Measurements from ENCODE around the gene DOCK8. TPM values are rescaled to one million over a fixed set of nuclear protein-coding genes. Genes with fewer than 3 reads are reported as not detected.

Gene DOCK8
- total RNA-seq, 1 donor from 2014 or later, result 5.1 TPM

DNA sequence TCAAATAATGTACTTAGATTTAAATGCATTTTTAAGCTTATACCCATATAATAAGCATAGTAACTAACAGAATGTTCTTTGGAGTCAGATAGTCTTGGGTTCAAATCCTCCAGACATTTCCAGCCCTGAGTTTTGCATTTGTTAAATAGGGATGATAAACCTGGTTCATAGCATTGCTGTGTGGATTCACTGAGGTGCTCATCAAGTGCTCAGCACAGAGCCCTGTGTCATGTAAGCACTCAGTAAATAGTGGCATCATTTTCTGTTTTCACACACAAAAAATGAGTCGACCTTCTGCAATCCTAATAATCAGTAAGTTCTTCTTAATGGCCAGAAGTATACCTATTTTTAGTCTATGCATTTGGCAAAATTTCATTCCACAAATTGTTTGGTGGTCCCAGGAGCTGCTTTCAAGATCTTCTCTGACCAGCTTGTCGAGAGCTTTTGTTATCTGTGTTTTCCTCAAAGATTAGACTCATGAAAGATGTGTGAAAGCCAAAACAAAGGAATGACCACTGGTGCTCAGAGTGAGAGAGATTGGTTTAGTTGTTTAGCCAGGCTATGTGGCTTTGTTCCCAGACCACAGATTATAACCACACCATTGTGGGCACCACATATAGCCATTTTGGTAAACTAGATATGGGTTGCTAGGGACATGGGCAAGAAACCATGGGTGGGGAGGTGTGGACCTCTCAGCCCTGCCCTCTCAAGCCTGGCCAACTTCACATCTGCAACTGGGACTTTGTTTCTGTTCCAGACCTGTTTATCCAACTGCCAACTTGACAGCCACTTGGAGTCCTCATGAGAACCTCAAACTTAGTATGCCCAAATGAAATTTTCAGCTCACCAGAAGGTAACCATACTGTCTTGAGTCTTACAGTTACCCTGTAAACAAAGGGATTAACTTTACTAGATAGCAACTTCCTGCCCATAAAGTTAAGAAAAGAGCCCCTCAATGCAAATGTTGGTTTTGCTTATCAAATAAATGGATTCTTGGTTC lies 45.0 kb downstream of the DOCK8 start:
- no peaks in the 10 kb centered on the region for H3K27me3 Mint-ChIP-seq
- TF ChIP-seq CTCF (conservative IDR thresholded peaks at IDR 0.05), result no peak
- H3K4me3 Mint-ChIP-seq, result no peak overlapping the region
- no peaks in the 10 kb centered on the region for H3K4me1 Mint-ChIP-seq (ENCODE audit: unreplicated experiment)
- no peaks in the 10 kb centered on the region for H3K36me3 Mint-ChIP-seq
- H3K9me3 Mint-ChIP-seq, result no peaks in the 10 kb centered on the region
- no peak for DNase-seq (ENCODE audit: extremely low spot score, unreplicated experiment)
- H3K27ac Mint-ChIP-seq, result no peak overlapping the region

DNA sequence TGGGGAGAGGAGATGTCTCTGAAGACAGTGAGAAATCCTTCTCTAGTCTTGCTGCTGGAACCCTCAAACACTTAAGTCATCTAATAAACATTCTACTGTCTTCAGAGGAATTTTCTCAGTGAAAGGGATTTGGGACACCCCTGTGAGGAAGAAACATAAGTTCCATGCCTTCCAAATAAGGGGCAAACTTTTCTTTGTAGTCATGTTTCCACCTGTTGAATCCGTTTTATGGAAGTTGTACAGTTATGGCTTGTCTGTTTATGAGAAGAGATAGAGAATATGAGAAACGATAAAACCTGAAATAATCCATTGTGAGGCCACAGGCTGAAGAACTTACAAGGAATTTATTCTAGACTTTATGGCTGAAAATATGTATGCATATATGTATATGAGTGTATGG lies 49.6 kb downstream of the DOCK8 start:
- TF ChIP-seq CTCF (conservative IDR thresholded peaks at IDR 0.05), result no peak
- no peaks in the 10 kb centered on the region for H3K4me1 Mint-ChIP-seq (ENCODE audit: unreplicated experiment)

DNA sequence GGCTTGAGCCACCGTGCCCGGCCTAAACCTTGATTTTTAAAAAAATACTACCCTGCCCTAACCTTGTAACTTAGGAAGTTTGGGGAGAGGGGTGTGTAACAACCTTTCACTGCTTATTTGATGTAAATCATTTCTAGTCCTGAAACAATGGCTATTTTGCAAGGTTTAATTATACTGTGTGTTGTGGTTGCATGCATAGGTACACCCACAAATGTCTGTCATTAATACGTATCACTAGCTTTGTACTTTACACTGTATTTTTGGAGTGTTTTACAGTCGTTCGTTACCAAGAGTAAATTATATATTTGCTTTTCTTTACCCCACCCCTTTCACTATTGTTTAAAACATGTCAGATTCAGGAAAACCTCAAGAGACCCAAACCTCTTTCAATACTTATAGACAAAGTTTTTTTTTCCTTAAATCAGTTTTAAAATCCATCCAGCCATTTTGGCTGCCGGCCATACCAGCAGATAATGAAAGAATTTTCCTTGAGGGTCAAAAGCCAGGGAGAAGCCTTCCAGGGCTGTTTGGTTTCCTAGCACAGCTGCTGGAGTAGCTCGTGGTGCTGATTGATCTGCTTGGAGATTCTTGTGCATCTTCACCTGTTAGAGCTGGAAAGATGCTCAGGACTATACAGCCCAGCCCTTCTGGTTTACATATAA lies 50.7 kb downstream of the DOCK8 start:
- Mint-ChIP-seq H3K9me3 (no peaks in the 10 kb centered on the region), H3K36me3 (no peaks in the 10 kb centered on the region), H3K4me1 (ENCODE audit: unreplicated experiment) (no peaks in the 10 kb centered on the region), H3K27ac (no peak overlapping the region), H3K27me3 (no peaks in the 10 kb centered on the region), H3K4me3 (no peak overlapping the region)
- DNase-seq (ENCODE audit: extremely low spot score, unreplicated experiment), result no peak
- no peak for TF ChIP-seq CTCF (conservative IDR thresholded peaks at IDR 0.05)

More for the DNA sequence above, 49.6 kb downstream of the DOCK8 start:
- no peaks in the 10 kb centered on the region for H3K27me3 Mint-ChIP-seq
- H3K9me3 Mint-ChIP-seq, result no peaks in the 10 kb centered on the region
- no peak overlapping the region for H3K27ac Mint-ChIP-seq
- no peak overlapping the region for H3K4me3 Mint-ChIP-seq
- H3K36me3 Mint-ChIP-seq, result no peaks in the 10 kb centered on the region
- no peak for DNase-seq (ENCODE audit: extremely low spot score, unreplicated experiment)

DNA sequence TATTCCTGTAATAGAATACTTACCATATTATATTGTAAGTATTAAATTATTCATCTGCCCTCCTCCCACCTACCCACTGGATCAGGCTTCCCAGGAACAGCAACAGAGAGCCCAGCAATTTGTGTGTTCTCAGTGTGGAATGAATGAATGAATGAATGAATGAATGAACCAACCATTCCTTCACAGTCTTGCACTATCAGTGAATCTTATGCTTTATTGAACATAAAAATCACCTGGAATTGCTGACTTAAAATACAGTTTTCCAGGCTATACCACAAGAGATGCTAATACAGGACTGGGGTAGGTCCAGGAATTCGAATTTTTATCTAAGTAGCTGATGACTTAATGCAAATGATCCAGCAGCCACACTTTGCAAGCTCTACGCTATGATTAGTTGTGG lies 51.6 kb downstream of the DOCK8 start:
- no peak for TF ChIP-seq CTCF (conservative IDR thresholded peaks at IDR 0.05)
- DNase-seq (ENCODE audit: extremely low spot score, unreplicated experiment), result no peak
- Mint-ChIP-seq H3K4me3 (no peak overlapping the region), H3K4me1 (ENCODE audit: unreplicated experiment) (no peaks in the 10 kb centered on the region), H3K9me3 (no peaks in the 10 kb centered on the region), H3K27ac (no peak overlapping the region), H3K27me3 (no peaks in the 10 kb centered on the region), H3K36me3 (no peaks in the 10 kb centered on the region)

DNA sequence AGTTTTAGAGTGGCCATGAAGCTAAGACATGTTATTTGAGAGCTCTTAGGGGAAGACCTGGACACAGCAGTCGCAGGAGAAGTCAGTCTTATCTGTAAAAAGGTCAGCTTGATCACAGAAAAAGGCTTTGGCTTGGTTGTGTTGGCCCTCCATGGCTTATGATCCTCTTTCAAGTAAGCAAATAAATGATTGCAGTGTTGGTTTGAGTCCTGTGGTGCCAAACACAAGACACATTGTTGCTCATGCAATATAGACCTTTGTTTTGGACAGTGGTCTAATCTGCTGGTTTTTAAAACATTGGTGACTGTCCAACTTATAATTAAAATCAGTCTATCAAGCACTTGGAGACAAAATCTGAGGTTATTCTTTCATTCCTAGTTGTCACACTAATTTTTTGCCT lies 54.0 kb downstream of the DOCK8 start:
- no peak for DNase-seq (ENCODE audit: extremely low spot score, unreplicated experiment)
- H3K9me3 Mint-ChIP-seq, result no peaks in the 10 kb centered on the region
- H3K4me3 Mint-ChIP-seq, result no peak overlapping the region

More for the DNA sequence above, 54.0 kb downstream of the DOCK8 start:
- H3K27me3 Mint-ChIP-seq, result no peaks in the 10 kb centered on the region
- no peak overlapping the region for H3K27ac Mint-ChIP-seq
- H3K4me1 Mint-ChIP-seq (ENCODE audit: unreplicated experiment), result no peaks in the 10 kb centered on the region
- TF ChIP-seq CTCF (conservative IDR thresholded peaks at IDR 0.05), result no peak
- no peaks in the 10 kb centered on the region for H3K36me3 Mint-ChIP-seq

Data from type B pancreatic cell (in vitro differentiated cells).